DOHH2 (cell line): ENCODE results near the gene FOXP2.

Experiments
- EZH2phosphoT487 ChIP-seq: fragments of 200-600 bp; sonication (generic); IDR thresholded peaks from 2 replicates; pipeline ENCODE4 v1.6.1; 2017; ENCODE audit warnings: borderline replicate concordance, mild to moderate bottlenecking, antibody characterized with exemption, low read length, moderate library complexity, mixed read lengths
- TF ChIP-seq, protein P1 (sequence below): fragments of 200-600 bp; sonication (generic); IDR thresholded peaks from one replicate; pipeline ENCODE4 v1.5.1; 2014; ENCODE audit warnings: antibody characterized with exemption, mild to moderate bottlenecking, low read depth, low read length; ENCODE audit not compliant: poor library complexity, severe bottlenecking

DNA sequence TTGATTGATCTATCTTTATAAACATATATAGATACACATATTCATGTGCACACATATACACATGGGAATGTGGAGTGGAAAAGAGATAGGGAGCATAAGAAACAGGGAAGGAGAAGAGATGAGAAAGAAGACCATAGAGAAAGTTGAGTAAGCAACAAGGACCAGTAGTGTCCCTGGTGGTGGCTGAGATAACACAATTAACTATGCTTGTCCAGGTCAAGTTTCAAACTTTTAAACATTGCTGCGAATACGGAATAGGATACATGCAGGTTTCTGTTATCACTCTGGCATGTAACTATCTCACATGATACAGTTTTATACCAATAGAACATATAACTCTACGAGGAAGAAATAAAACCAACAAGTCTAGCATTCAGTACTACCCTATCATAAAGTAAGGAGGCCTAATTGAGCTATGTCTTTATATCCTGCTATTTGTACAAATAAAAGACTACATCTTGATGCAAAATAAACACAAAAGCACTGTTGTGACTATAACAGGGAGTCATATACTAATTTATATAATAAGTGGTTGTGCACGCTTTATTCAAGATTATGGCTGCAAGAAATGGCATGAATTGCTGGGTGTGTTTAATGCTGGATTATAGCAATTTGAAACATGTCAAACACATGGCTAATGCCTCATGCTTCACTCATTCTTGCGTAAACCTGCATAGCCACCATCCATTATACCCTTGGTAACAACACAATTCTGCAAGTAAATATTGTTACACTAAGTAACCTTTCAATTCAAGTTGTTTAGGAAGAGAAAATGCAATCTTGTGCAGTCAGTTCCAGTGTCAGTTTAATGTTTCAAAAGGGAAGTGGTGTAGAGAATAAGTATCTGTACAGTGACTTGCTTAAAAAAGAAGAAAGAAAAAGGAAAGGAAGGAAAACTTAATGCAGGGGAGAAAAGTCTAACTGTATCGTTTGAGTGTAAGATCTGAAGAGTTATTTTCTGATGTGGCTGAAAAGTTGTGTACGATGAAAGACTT, 8.2 kb downstream of the FOXP2 start:
- TF ChIP-seq, protein P1, sequence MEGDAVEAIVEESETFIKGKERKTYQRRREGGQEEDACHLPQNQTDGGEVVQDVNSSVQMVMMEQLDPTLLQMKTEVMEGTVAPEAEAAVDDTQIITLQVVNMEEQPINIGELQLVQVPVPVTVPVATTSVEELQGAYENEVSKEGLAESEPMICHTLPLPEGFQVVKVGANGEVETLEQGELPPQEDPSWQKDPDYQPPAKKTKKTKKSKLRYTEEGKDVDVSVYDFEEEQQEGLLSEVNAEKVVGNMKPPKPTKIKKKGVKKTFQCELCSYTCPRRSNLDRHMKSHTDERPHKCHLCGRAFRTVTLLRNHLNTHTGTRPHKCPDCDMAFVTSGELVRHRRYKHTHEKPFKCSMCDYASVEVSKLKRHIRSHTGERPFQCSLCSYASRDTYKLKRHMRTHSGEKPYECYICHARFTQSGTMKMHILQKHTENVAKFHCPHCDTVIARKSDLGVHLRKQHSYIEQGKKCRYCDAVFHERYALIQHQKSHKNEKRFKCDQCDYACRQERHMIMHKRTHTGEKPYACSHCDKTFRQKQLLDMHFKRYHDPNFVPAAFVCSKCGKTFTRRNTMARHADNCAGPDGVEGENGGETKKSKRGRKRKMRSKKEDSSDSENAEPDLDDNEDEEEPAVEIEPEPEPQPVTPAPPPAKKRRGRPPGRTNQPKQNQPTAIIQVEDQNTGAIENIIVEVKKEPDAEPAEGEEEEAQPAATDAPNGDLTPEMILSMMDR = peak; percentile 13
- TF ChIP-seq EZH2phosphoT487 = no peak
